Mucosa of descending colon (tissue), 3 donors: ENCODE results near the gene ZNF358. TPM values are rescaled to one million over a fixed set of nuclear protein-coding genes. Genes with fewer than 3 reads are reported as not detected.

Experiments used
- ATAC-seq: fragments of 200-7000 bp; cut with Tn5 transposase; one replicate; pipeline ENCODE4 v1.9.1; 2020; ENCODE audit warnings: mild to moderate bottlenecking, moderate library complexity
- DNase-seq, 3 donors: peaks; one replicate each; pipeline ENCODE4 v3.0.0-alpha.2; 2020
- H3K36me3 ChIP-seq: fragments of 200-600 bp; one replicate; pipeline ENCODE4 v1.8.0; 2021; ENCODE audit warnings: low read depth, mild to moderate bottlenecking
- H3K4me1 ChIP-seq: fragments of 200-600 bp; one replicate; pipeline ENCODE4 v1.8.0; 2021; ENCODE audit warnings: low read depth, mild to moderate bottlenecking
- H3K4me3 ChIP-seq: fragments of 200-600 bp; one replicate; pipeline ENCODE4 v1.8.0; 2021; ENCODE audit warnings: mild to moderate bottlenecking
- H3K9me3 ChIP-seq: fragments of 200-600 bp; one replicate; pipeline ENCODE4 v1.8.0; 2021; ENCODE audit warnings: mild to moderate bottlenecking
- intact Hi-C, 2 donors: fragments of 100-400 bp; cut with DNase I in 1 of 2; cut with micrococcal nuclease in 1 of 2; formaldehyde crosslinking; loops; one replicate each; pipeline versions ENCODE4 v1.11.0 to v1.11.1; 2022; cut with DNase I, micrococcal nuclease
- long read RNA-seq, 2 donors: library from polyadenylated mRNA; unstranded; transcript quantifications; one replicate each; pipeline ENCODE4 v2.0.0, GENCODE V29; 2019 to 2021
- total RNA-seq, 3 donors: library from RNA; stranded (reverse); fragmentation: NEBNext Ultra II Directional in 2 of 3; extraction: Animal tissue kit (Norgen Biotek cat#: 25700) in 2 of 3; gene quantifications; one replicate each; pipeline versions ENCODE4 v1.2.1 to v1.2.4, GENCODE V29; 2021 to 2023
- TF ChIP-seq, protein P1 (sequence below): fragments of 200-600 bp; IDR thresholded peaks from one replicate; pipeline ENCODE4 v1.8.0; 2022; ENCODE audit warnings: antibody characterized with exemption, mild to moderate bottlenecking
- donor health status: DM: no; HTN: no; CAD: no; lungs with moderate emphysema.
- donor health status: DM: no; HTN: no; CAD: no.
- donor health status: DM: no; HTN: yes; CAD: no.

Gene ZNF358
- total RNA-seq, result 10 to 100 TPM; 31.7 to 88.8 (median 42.1) TPM
- long read RNA-seq, donor 1, transcript ZNF358-202 (2 exons, 1,954 nt), result major isoform, 59 of 111 reads
- long read RNA-seq, donor 1, partial matches to known transcripts, result 46 of 111 reads
- long read RNA-seq, donor 1, other reads (novel, unspliced or antisense), result 3 of 111 reads
- long read RNA-seq, donor 2, partial matches to known transcripts, result 0 of 5 reads
- long read RNA-seq, donor 2, other reads (novel, unspliced or antisense), result 4 of 5 reads

DNA sequence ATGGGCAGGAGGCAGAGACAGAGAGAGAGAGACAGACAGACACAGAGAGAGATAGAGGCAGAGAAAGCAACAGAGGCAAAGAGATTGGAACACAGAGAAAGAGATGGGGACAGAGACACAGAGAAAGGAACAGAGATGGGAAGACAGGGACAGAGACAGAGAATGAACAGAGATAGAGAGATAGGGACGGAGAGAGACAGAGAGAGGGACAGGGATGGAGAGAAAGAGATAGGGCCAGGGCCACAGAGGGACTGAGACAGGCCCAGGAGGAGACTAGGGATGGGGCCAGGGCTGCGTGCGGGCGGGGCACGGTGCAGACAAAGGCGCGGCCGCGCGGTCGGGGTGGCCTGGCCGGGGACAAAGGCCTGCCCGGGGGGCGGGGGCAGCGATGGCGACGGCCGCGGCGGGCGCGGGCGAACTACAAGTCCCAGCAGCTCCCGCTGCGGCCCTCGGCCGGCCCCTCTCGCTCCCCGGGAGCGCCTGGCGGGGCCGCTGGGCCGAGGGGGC is at the start of gene ZNF358:
ZNF358 (plus strand) TSS at position 459 of the 507 bp plus-strand sequence. CDS start 3,140 bp downstream, outside the sequence.
- Histone ChIP-seq H3K36me3 (no peaks in the 10 kb centered on the region), H3K4me3 (peak within 1 kb of the TSS; percentile 34), H3K4me1 (peaks cover 5% of the 10 kb centered on the region), H3K9me3 (no peaks in the 10 kb centered on the region)
- peak; percentile 96 for ATAC-seq
- TF ChIP-seq, protein P1, sequence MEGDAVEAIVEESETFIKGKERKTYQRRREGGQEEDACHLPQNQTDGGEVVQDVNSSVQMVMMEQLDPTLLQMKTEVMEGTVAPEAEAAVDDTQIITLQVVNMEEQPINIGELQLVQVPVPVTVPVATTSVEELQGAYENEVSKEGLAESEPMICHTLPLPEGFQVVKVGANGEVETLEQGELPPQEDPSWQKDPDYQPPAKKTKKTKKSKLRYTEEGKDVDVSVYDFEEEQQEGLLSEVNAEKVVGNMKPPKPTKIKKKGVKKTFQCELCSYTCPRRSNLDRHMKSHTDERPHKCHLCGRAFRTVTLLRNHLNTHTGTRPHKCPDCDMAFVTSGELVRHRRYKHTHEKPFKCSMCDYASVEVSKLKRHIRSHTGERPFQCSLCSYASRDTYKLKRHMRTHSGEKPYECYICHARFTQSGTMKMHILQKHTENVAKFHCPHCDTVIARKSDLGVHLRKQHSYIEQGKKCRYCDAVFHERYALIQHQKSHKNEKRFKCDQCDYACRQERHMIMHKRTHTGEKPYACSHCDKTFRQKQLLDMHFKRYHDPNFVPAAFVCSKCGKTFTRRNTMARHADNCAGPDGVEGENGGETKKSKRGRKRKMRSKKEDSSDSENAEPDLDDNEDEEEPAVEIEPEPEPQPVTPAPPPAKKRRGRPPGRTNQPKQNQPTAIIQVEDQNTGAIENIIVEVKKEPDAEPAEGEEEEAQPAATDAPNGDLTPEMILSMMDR, result no peak
- intact Hi-C loops, result no loop called here
- DNase-seq, result peak; percentile 85 to 90 (median 86)

DNA sequence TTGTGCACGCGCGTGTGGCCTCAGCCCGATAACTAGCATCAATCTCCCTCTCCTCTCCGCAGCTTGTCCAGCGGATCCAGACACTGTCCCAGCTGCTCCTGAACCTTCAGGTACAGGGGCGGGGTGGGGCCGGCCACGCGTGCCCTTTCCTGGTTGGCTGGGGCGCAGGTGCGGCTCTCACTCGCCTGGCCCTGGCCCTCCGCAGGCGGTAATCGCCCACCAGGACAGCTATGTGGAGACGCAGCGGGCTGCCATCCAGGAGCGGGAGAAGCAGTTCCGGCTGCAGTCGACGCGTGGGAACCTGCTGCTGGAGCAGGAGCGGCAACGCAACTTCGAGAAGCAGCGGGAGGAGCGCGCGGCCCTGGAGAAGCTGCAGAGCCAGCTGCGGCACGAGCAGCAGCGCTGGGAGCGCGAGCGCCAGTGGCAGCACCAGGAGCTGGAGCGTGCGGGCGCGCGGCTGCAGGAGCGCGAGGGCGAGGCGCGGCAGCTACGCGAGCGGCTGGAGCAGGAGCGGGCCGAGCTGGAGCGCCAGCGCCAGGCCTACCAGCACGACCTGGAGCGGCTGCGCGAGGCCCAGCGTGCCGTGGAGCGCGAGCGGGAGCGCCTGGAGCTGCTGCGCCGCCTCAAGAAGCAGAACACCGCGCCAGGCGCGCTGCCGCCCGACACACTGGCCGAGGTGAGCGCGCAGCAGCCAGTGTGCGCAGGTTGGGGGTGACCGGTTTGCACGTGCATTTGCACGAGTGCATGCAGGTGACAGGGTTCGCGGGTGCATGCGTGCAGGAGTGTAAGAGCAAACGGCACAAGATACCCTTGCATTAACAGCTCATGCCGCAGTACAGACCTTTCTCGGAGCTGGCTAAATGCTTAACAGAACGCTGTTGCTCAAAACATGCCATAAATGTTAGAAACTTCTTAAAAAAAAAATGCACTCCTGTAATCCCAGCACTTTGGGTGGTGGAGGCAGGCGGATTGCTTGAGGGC is 48.6 kb upstream of the ZNF358 start:
- H3K36me3 ChIP-seq, result no peaks in the 10 kb centered on the region
- no peaks in the 10 kb centered on the region for H3K4me1 ChIP-seq
- intact Hi-C loops, result no loop called here
- no peaks in the 10 kb centered on the region for H3K9me3 ChIP-seq
- no peak overlapping the region for H3K4me3 ChIP-seq
- DNase-seq (no peak), ATAC-seq (no peak)
- TF ChIP-seq, protein P1, result no peak

- ATAC-seq (no peak), DNase-seq (no peak)
- intact Hi-C loops, result no loop called here
- Histone ChIP-seq H3K9me3 (no peaks in the 10 kb centered on the region), H3K36me3 (no peaks in the 10 kb centered on the region), H3K4me1 (no peaks in the 10 kb centered on the region), H3K4me3 (no peak overlapping the region)
- TF ChIP-seq, protein P1, result no peak
Measured at GRCh38 chr19:7468840-7469239, 47.1 kb upstream of the ZNF358 start.

DNA sequence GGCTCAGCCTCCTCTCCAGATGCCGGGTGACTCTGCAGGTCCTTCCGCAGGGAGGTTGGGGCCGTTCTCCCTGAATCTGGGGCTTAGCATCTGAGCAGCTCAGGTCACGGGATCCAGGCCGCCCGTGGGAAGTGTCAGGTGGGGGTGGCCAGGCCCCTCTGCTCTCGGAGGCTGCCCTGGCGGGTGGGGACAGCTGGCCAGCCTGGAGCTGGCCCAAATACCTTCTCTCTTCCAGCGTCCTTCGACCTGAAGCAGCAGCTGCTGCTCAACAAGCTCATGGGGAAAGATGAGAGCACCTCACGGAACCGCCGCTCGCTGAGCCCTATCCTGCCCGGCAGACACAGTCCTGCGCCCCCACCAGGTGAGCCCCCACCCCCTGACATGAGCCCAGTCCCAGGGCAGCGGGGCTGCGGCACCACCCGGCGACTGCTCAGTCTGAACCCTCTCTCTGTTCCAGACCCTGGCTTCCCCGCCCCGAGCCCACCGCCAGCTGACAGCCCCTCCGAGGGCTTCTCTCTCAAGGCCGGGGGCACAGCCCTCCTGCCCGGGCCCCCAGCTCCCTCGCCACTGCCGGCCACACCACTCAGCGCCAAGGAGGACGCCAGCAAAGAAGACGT is 46.1 kb upstream of the ZNF358 start:
- ATAC-seq (no peak), DNase-seq (no peak)
- intact Hi-C loops, result no loop called here
- H3K36me3 ChIP-seq, result no peaks in the 10 kb centered on the region
- H3K4me3 ChIP-seq, result no peak overlapping the region
- TF ChIP-seq, protein P1, result no peak
- H3K9me3 ChIP-seq, result no peaks in the 10 kb centered on the region
- no peaks in the 10 kb centered on the region for H3K4me1 ChIP-seq

DNA sequence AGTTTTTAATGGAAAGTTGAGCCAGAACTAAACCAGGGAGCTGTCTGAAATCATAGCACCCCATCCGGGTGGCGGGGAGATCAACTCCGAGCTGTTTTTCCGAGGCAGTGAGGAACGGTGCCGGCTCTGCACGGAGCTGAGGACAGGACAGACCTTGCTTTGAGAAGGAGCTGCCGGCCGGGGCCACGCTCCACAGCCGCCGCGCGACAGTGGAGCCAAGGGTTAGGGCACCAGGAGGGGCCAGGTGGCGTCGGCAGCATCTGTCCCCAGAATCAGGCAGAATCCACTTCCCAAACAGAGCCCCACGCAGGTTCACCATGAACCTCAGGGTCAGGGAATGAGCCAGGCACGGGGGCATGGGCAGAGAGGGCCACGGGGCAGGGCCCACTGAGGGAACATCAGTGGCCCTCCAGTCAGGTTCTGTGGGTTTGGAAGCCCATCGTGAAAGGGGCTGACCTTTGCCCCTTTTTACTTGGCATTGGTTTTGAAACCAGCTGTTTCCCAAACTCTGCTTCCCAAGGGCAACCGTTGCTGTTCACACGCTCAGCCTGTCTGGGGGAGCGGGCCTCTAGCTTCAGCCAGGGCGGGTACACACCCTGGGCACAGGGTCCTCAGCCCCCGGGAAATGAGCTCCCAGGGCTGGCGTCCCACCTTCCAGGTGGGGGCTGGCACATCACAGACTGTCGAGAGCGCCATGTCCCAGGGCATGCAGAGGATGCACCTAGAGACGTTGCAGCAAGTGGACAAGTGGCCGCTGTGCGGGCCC is 45.2 kb upstream of the ZNF358 start:
- Histone ChIP-seq H3K9me3 (no peaks in the 10 kb centered on the region), H3K4me1 (no peaks in the 10 kb centered on the region), H3K4me3 (no peak overlapping the region), H3K36me3 (no peaks in the 10 kb centered on the region)
- TF ChIP-seq, protein P1, result no peak
- ATAC-seq (no peak), DNase-seq (no peak)
- intact Hi-C loops, result no loop called here
